B cell (primary cell): Measurements from ENCODE around the gene NAB2. TPM values are rescaled to one million over a fixed set of nuclear protein-coding genes. Genes with fewer than 3 reads are reported as not detected.

Source experiments
- ATAC-seq: fragments of 200-7000 bp; cut with Tn5 transposase; one replicate; pipeline ENCODE4 v1.10.0; 2021; ENCODE audit warnings: low read depth, mild to moderate bottlenecking, moderate number of reproducible peaks, moderate library complexity
- CTCF ChIA-PET: fragments of 350-600 bp; sonication (Branson Sonifier 250); formaldehyde crosslinking; loops from one replicate; lab custom pipeline; 2021; ENCODE audit warnings: antibody characterized with exemption, inconsistent platforms; lab: Charles Lee
- POLR2A ChIA-PET: fragments of 350-600 bp; sonication (Branson Sonifier 250); formaldehyde crosslinking; loops from one replicate; lab custom pipeline; 2021; ENCODE audit warnings: antibody characterized with exemption; lab: Charles Lee
- DNase-seq: peaks from one replicate; pipeline ENCODE4 v3.0.0; 2013
- H2AFZ ChIP-seq: 2 replicates; pipeline ENCODE4 v1.6.1; 2012; ENCODE audit warnings: mild to moderate bottlenecking, low read depth, low read length; ENCODE audit not compliant: insufficient read depth, poor library complexity, severe bottlenecking
- H3K27ac ChIP-seq, 2 donors: 1 replicate in 1 of 2; 2 replicates in 1 of 2; pipeline ENCODE4 v1.5.1; 2012 to 2013; ENCODE audit warnings: low read length in 2 of 2, mild to moderate bottlenecking in 2 of 2, moderate library complexity in 1 of 2
- H3K27me3 ChIP-seq, 4 experiments: fragments of 200-600 bp in 1 of 4; sonication (generic) in 1 of 4; replicated peaks in 1 of 4; 1 replicate in 2 of 4; 2 replicates in 2 of 4; pipeline versions ENCODE4 v1.6.1 to v1.7.0; 2013 to 2016; ENCODE audit warnings: low read length in 3 of 4, mild to moderate bottlenecking in 2 of 4, mixed read lengths in 1 of 4, moderate library complexity in 1 of 4; ENCODE audit not compliant: insufficient read depth in 4 of 4, control insufficient read depth in 3 of 4; ENCODE audit errors: control extremely low read depth in 1 of 4
- H3K36me3 ChIP-seq, 2 experiments: replicated peaks in 1 of 2; 1 replicate in 1 of 2; 2 replicates in 1 of 2; pipeline versions ENCODE4 v1.6.1 to v1.7.1; 2013; ENCODE audit warnings: low read length in 1 of 2; ENCODE audit not compliant: insufficient read depth in 2 of 2, control insufficient read depth in 1 of 2; ENCODE audit errors: control extremely low read depth in 1 of 2, extremely low read depth in 1 of 2
- H3K4me1 ChIP-seq, 2 donors: fragments of 200-600 bp in 1 of 2; sonication (generic) in 1 of 2; 1 replicate in 1 of 2; 2 replicates in 1 of 2; pipeline versions ENCODE4 v1.5.1 to v1.6.1; 2013 to 2017; ENCODE audit warnings: low read length in 2 of 2; ENCODE audit not compliant: control insufficient read depth in 2 of 2, insufficient read depth in 2 of 2
- H3K4me2 ChIP-seq: replicated peaks from 2 replicates; pipeline ENCODE3; 2012; ENCODE audit warnings: mild to moderate bottlenecking, low read depth, low read length; ENCODE audit not compliant: poor library complexity, severe bottlenecking
- H3K4me3 ChIP-seq, 5 experiments: fragments of 200-600 bp in 1 of 5; sonication (generic) in 1 of 5; 1 replicate in 3 of 5; 2 replicates in 2 of 5; pipeline versions ENCODE4 v1.5.1 to v1.7.0; 2011 to 2016; ENCODE audit warnings: low read length in 4 of 5, mild to moderate bottlenecking in 4 of 5, low read depth in 2 of 5, control low read depth in 1 of 5, moderate library complexity in 1 of 5; ENCODE audit not compliant: insufficient read depth in 1 of 5; ENCODE audit errors: control extremely low read depth in 1 of 5, extremely low read depth in 1 of 5
- H3K79me2 ChIP-seq: fragments of 200-600 bp; sonication (generic); one replicate; pipeline ENCODE4 v1.6.0; 2016; ENCODE audit warnings: low read length; ENCODE audit not compliant: control insufficient read depth, insufficient read depth
- H3K9ac ChIP-seq: fragments of 200-600 bp; sonication (generic); 2 replicates; pipeline ENCODE4 v1.6.1; 2017; ENCODE audit warnings: mild to moderate bottlenecking, low read length, moderate library complexity
- H3K9me3 ChIP-seq, 3 donors: one replicate each; pipeline versions ENCODE4 v1.6.1 to v1.7.1; 2013; ENCODE audit warnings: low read length in 2 of 3; ENCODE audit not compliant: control insufficient read depth in 2 of 3, insufficient read depth in 1 of 3; ENCODE audit errors: control extremely low read depth in 1 of 3
- H4K20me1 ChIP-seq: 2 replicates; pipeline ENCODE4 v1.6.0; 2012; ENCODE audit warnings: mild to moderate bottlenecking, low read length; ENCODE audit not compliant: insufficient read depth, control insufficient read depth, poor library complexity, severe bottlenecking
- H3K27ac Mint-ChIP-seq: one replicate; pipeline ENCODE4 v1.8.0; 2021; ENCODE audit warnings: mixed read lengths
- H3K27me3 Mint-ChIP-seq: one replicate; pipeline ENCODE4 v1.8.0; 2021; ENCODE audit warnings: mixed read lengths
- H3K4me1 Mint-ChIP-seq: one replicate; pipeline ENCODE4 v1.8.0; 2021; ENCODE audit warnings: mixed read lengths
- H3K4me3 Mint-ChIP-seq: one replicate; pipeline ENCODE4 v1.8.0; 2021; ENCODE audit warnings: mixed read lengths
- H3K9me3 Mint-ChIP-seq: one replicate; pipeline ENCODE4 v1.8.0; 2022; ENCODE audit warnings: mixed read lengths; ENCODE audit not compliant: insufficient read depth
- CTCF ChIP-seq: fragments of 200-600 bp; IDR thresholded peaks from one replicate; pipeline ENCODE4 v1.8.0; 2022; ENCODE audit warnings: antibody characterized with exemption, mild to moderate bottlenecking
- EZH2 ChIP-seq: IDR thresholded peaks from 2 replicates; pipeline ENCODE4 v1.6.1; 2012; ENCODE audit warnings: borderline replicate concordance, low read depth, mild to moderate bottlenecking, moderate library complexity, low read length; ENCODE audit not compliant: insufficient read depth, poor library complexity, severe bottlenecking
- WGBS: methylation state at CpG from one replicate; pipeline ENCODE4 v1.1.5; 2013; ENCODE audit warnings: missing lambda C conversion rate; ENCODE audit not compliant: insufficient coverage; 5-methylcytosine and 5-hydroxymethylcytosine counted together
- intact Hi-C: fragments of 100-400 bp; cut with micrococcal nuclease; formaldehyde crosslinking; loops from one replicate; pipeline ENCODE4 v1.10.0; 2022
- polyA plus RNA-seq: library from polyadenylated mRNA; depleted of rRNA; stranded (reverse); fragments of >200 nt; gene quantifications from 2 replicates; pipeline ENCODE4 v1.2.3, GENCODE V29; 2012
- total RNA-seq, 2 donors: library from RNA; stranded (reverse); fragments of 120-200 nt in 1 of 2; gene quantifications; 1 replicate in 1 of 2; 2 replicates in 1 of 2; pipeline versions ENCODE4 v1.2.3 to v1.2.4, GENCODE V29; 2013 to 2022

NAB2 gene
- total and polyA plus RNA-seq, 2 donors (not counting 1 experiment from before 2014, with no cell fraction given), result 6.7 to 52.1 TPM

GRCh38 chr12:57055824-57056223 is 33.1 kb upstream of the NAB2 start:
- H3K27me3 Mint-ChIP-seq, result no peaks in the 10 kb centered on the region
- Histone ChIP-seq H3K4me3 (no peak overlapping the region), H3K36me3 (peaks cover 1 to 8% of the 10 kb centered on the region in 2 experiments), H3K27me3 (no peaks in the 10 kb centered on the region), H3K9ac (no peak overlapping the region), H3K79me2 (no peaks in the 10 kb centered on the region), H3K4me2 (no peak overlapping the region), H4K20me1 (no peaks in the 10 kb centered on the region), H3K4me1 (peaks cover 24 to 37% of the 10 kb centered on the region in 2 donors), H3K27ac (no peak overlapping the region), H3K9me3 (no peaks in the 10 kb centered on the region), H2AFZ (no peak overlapping the region)
- H3K9me3 Mint-ChIP-seq, result no peaks in the 10 kb centered on the region
- DNase-seq, result no peak
- CTCF ChIA-PET, result interaction anchor here (0.6 to 2.5 kb wide), 4 partner anchors 15 to 291 kb away, joined by 3 to 12 read pairs (median 5); no protein-coding TSS in a partner anchor
- no peak for ATAC-seq
- intact Hi-C loops, result no loop called here
- TF ChIP-seq CTCF (no peak), EZH2 (no peak)
- WGBS, result 80% methylated on average over 1 of the region's 3 CpGs
- no peak overlapping the region for H3K4me3 Mint-ChIP-seq
- peak overlapping the region; percentile 41 for H3K27ac Mint-ChIP-seq
- POLR2A ChIA-PET, result no interaction called here
- H3K4me1 Mint-ChIP-seq, result peaks cover 48% of the 10 kb centered on the region

GRCh38 chr12:57057067-57057751 is 31.7 kb upstream of the NAB2 start:
- Histone ChIP-seq H3K4me1 (peaks cover 24 to 38% of the 10 kb centered on the region in 2 donors), H3K4me3 (no peak overlapping the region), H3K36me3 (peaks cover 1 to 8% of the 10 kb centered on the region in 2 experiments), H3K4me2 (no peak overlapping the region), H2AFZ (no peak overlapping the region), H3K27me3 (no peaks in the 10 kb centered on the region), H3K9me3 (no peaks in the 10 kb centered on the region), H3K27ac (no peak overlapping the region), H4K20me1 (no peaks in the 10 kb centered on the region), H3K79me2 (no peaks in the 10 kb centered on the region), H3K9ac (no peak overlapping the region)
- ATAC-seq (no peak), DNase-seq (no peak)
- TF ChIP-seq CTCF, result no peak
- no peak for TF ChIP-seq EZH2
- 100% methylated on average over 1 of the region's 6 CpGs for WGBS
- H3K9me3 Mint-ChIP-seq, result no peaks in the 10 kb centered on the region
- H3K4me3 Mint-ChIP-seq, result no peak overlapping the region
- intact Hi-C loops, result no loop called here
- peaks cover 50% of the 10 kb centered on the region for H3K4me1 Mint-ChIP-seq
- peak overlapping the region; percentile 43 for H3K27ac Mint-ChIP-seq
- no peaks in the 10 kb centered on the region for H3K27me3 Mint-ChIP-seq
- ChIA-PET CTCF (interaction anchor here (1.3 to 2.5 kb wide), 4 partner anchors 12 to 71 kb away, joined by 4 to 12 read pairs (median 6); no protein-coding TSS in a partner anchor), POLR2A (no interaction called here)
